Stomach (tissue), 4 donors: ENCODE data around the gene DAPK2.

Source experiments
- POLR2AphosphoS5 ChIP-seq, 3 donors: sonication (generic); formaldehyde crosslinking; IDR thresholded peaks; one replicate each; pipeline ENCODE4 v1.6.1; 2016; ENCODE audit warnings: antibody characterized with exemption in 3 of 3
- TF ChIP-seq, protein P1 (sequence below), 7 experiments: fragments of 450-650 bp in 4 of 7; fragments of 200-600 bp in 3 of 7; sonication (generic) in 3 of 7; IDR thresholded peaks; one replicate each; pipeline ENCODE4 v1.5.1; 2016 to 2019; ENCODE audit warnings: antibody characterized with exemption in 7 of 7, control low read depth in 2 of 7, mild to moderate bottlenecking in 1 of 7

DNA sequence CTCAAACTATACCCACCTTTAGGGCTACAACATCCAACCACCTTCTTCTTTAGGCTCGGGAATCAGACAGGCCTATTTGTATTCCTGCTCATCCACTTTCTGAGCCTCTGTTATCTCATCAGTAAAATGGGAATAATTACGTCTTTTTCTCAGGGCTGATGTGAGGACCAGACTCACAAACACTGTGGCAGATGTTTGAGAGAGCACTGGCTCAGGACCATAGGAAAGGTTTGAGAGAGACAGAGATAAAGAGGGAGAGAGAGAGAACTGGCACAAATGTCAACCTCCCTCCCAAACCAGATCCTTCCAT lies 4.8 kb upstream of the DAPK2 start:
- no peak for TF ChIP-seq POLR2AphosphoS5 (IDR thresholded peaks at IDR 0.05)
- TF ChIP-seq, protein P1, sequence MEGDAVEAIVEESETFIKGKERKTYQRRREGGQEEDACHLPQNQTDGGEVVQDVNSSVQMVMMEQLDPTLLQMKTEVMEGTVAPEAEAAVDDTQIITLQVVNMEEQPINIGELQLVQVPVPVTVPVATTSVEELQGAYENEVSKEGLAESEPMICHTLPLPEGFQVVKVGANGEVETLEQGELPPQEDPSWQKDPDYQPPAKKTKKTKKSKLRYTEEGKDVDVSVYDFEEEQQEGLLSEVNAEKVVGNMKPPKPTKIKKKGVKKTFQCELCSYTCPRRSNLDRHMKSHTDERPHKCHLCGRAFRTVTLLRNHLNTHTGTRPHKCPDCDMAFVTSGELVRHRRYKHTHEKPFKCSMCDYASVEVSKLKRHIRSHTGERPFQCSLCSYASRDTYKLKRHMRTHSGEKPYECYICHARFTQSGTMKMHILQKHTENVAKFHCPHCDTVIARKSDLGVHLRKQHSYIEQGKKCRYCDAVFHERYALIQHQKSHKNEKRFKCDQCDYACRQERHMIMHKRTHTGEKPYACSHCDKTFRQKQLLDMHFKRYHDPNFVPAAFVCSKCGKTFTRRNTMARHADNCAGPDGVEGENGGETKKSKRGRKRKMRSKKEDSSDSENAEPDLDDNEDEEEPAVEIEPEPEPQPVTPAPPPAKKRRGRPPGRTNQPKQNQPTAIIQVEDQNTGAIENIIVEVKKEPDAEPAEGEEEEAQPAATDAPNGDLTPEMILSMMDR (IDR thresholded peaks at IDR 0.05): no peak
